Subcutaneous abdominal adipose tissue (tissue), 5 donors: ENCODE data around the gene ZNF79.
A peak's percentile ranks its signal among the peaks of the same experiment; 100 is the strongest.

Source experiments
- H3K27ac ChIP-seq: one replicate; pipeline ENCODE4 v1.7.0; 2013; ENCODE audit warnings: low read depth, mild to moderate bottlenecking, inconsistent platforms, low read length, moderate library complexity
- H3K27me3 ChIP-seq, 5 donors: one replicate each; pipeline ENCODE4 v1.7.0; 2013; ENCODE audit warnings: low read length in 5 of 5, inconsistent platforms in 1 of 5; ENCODE audit not compliant: control insufficient read depth in 5 of 5, insufficient read depth in 4 of 5
- H3K36me3 ChIP-seq, 5 donors: one replicate each; pipeline ENCODE4 v1.7.0; 2013; ENCODE audit warnings: low read length in 5 of 5; ENCODE audit not compliant: control insufficient read depth in 5 of 5, insufficient read depth in 5 of 5
- H3K4me1 ChIP-seq, 5 donors: one replicate each; pipeline ENCODE4 v1.7.0; 2013; ENCODE audit warnings: low read length in 5 of 5, mild to moderate bottlenecking in 3 of 5, moderate library complexity in 1 of 5; ENCODE audit not compliant: control insufficient read depth in 5 of 5, insufficient read depth in 5 of 5
- H3K4me3 ChIP-seq, 5 donors: one replicate each; pipeline ENCODE4 v1.7.0; 2013; ENCODE audit warnings: low read length in 5 of 5, low read depth in 1 of 5
- H3K9ac ChIP-seq, 5 donors: one replicate each; pipeline ENCODE4 v1.7.0; 2013; ENCODE audit warnings: low read length in 5 of 5, mild to moderate bottlenecking in 4 of 5, moderate library complexity in 3 of 5
- H3K9me3 ChIP-seq, 5 donors: one replicate each; pipeline ENCODE4 v1.7.0; 2013; ENCODE audit warnings: low read length in 5 of 5; ENCODE audit not compliant: control insufficient read depth in 5 of 5
- donor health status: healthy.
- donor health status: healthy.
- donor health status: healthy.
- donor health status: healthy.
- donor health status: healthy.

Gene ZNF79

GRCh38 chr9:127397646-127398274 lies 26.4 kb upstream of the ZNF79 start:
- Histone ChIP-seq H3K4me3 (peak overlapping the region; percentile 53 to 81 (median 72)), H3K9ac (peak overlapping the region in 4 of 5 donors; percentile 67 to 83 (median 76)), H3K27me3 (no peaks in the 10 kb centered on the region), H3K9me3 (no peaks in the 10 kb centered on the region), H3K4me1 (peaks cover 0 to 29% (median 21%) of the 10 kb centered on the region in 5 donors), H3K36me3 (peaks cover 0 to 30% (median 14%) of the 10 kb centered on the region in 5 donors), H3K27ac (no peak overlapping the region)

GRCh38 chr9:127398275-127398647 lies 25.9 kb upstream of the ZNF79 start:
- Histone ChIP-seq H3K9ac (peak overlapping the region in 4 of 5 donors; percentile 66 to 83 (median 74)), H3K4me3 (peak overlapping the region; percentile 53 to 81 (median 72)), H3K36me3 (peaks cover 0 to 33% (median 14%) of the 10 kb centered on the region in 5 donors), H3K4me1 (peaks cover 0 to 29% (median 21%) of the 10 kb centered on the region in 5 donors), H3K27me3 (no peaks in the 10 kb centered on the region), H3K9me3 (no peaks in the 10 kb centered on the region), H3K27ac (no peak overlapping the region)

- Histone ChIP-seq H3K36me3 (peaks cover 0 to 39% (median 18%) of the 10 kb centered on the region in 5 donors), H3K9ac (peak overlapping the region in 4 of 5 donors; percentile 15 to 83 (median 53)), H3K4me3 (peak overlapping the region in 3 of 5 donors; percentile 53 to 81 (median 72)), H3K9me3 (no peaks in the 10 kb centered on the region), H3K27me3 (no peaks in the 10 kb centered on the region), H3K27ac (no peak overlapping the region), H3K4me1 (peaks cover 0 to 29% (median 21%) of the 10 kb centered on the region in 5 donors)
Measured at GRCh38 chr9:127398715-127399400, 25.3 kb upstream of the ZNF79 start.

GRCh38 chr9:127399736-127400269 lies 24.4 kb upstream of the ZNF79 start:
- peaks cover 0 to 29% (median 21%) of the 10 kb centered on the region in 5 donors for H3K4me1 ChIP-seq
- H3K36me3 ChIP-seq = peaks cover 0 to 49% (median 27%) of the 10 kb centered on the region in 5 donors
- H3K27ac ChIP-seq = no peak overlapping the region

GRCh38 chr9:127402401-127403090 lies 21.6 kb upstream of the ZNF79 start:
- no peaks in the 10 kb centered on the region for H3K9me3 ChIP-seq
- H3K4me1 ChIP-seq = peaks cover 0 to 16% (median 13%) of the 10 kb centered on the region in 5 donors
- no peak overlapping the region for H3K4me3 ChIP-seq
- H3K9ac ChIP-seq = no peak overlapping the region
- peaks cover 0 to 76% (median 47%) of the 10 kb centered on the region in 5 donors for H3K36me3 ChIP-seq
- H3K27me3 ChIP-seq = no peaks in the 10 kb centered on the region
- H3K27ac ChIP-seq = no peak overlapping the region

More at GRCh38 chr9:127399736-127400269, 24.4 kb upstream of the ZNF79 start:
- H3K9me3 ChIP-seq = no peaks in the 10 kb centered on the region
- H3K27me3 ChIP-seq = no peaks in the 10 kb centered on the region
- no peak overlapping the region for H3K4me3 ChIP-seq
- H3K9ac ChIP-seq = no peak overlapping the region

- H3K4me1 ChIP-seq = peaks cover 0 to 5% (median 3%) of the 10 kb centered on the region in 5 donors
- H3K27me3 ChIP-seq = no peaks in the 10 kb centered on the region
- H3K27ac ChIP-seq = no peak overlapping the region
- no peak overlapping the region for H3K9ac ChIP-seq
- no peak overlapping the region for H3K4me3 ChIP-seq
- H3K9me3 ChIP-seq = no peaks in the 10 kb centered on the region
- H3K36me3 ChIP-seq = peaks cover 0 to 82% (median 48%) of the 10 kb centered on the region in 5 donors
Measured at GRCh38 chr9:127403507-127404192, 20.5 kb upstream of the ZNF79 start.

- Histone ChIP-seq H3K4me1 (no peaks in the 10 kb centered on the region), H3K36me3 (peaks cover 0 to 78% (median 48%) of the 10 kb centered on the region in 5 donors), H3K9ac (no peak overlapping the region), H3K27me3 (no peaks in the 10 kb centered on the region), H3K9me3 (no peaks in the 10 kb centered on the region), H3K27ac (no peak overlapping the region), H3K4me3 (no peak overlapping the region)
Measured at GRCh38 chr9:127404631-127405030, 19.6 kb upstream of the ZNF79 start.

- H3K4me1 ChIP-seq = no peaks in the 10 kb centered on the region
- no peak overlapping the region for H3K9ac ChIP-seq
- no peak overlapping the region for H3K4me3 ChIP-seq
- H3K9me3 ChIP-seq = no peaks in the 10 kb centered on the region
- H3K36me3 ChIP-seq = peaks cover 0 to 70% (median 45%) of the 10 kb centered on the region in 5 donors
- H3K27ac ChIP-seq = no peak overlapping the region
- H3K27me3 ChIP-seq = no peaks in the 10 kb centered on the region
Measured at GRCh38 chr9:127405344-127406125, 18.6 kb upstream of the ZNF79 start.
